MV-4-11 (cell line): ENCODE data around the gene LAMA2.
"Not testable (repeated sequence)": the region's sequence is repeated elsewhere in the genome, so short reads cannot be mapped to it uniquely, and the experiment has no call there.

Source experiments
- DNase-seq: peaks from one replicate; lab custom pipeline; 2025; lab: John Stamatoyannopoulos, UW

The LAMA2 gene

GRCh38 chr6:129115471-129115870 is 232.5 kb downstream of the LAMA2 start:
- DNase-seq = no peak

GRCh38 chr6:129117355-129117754 is 234.4 kb downstream of the LAMA2 start:
- no peak for DNase-seq

- no peak for DNase-seq
Observed at GRCh38 chr6:129120856-129121638, 238.1 kb downstream of the LAMA2 start.

- peak; percentile 49 for DNase-seq
Observed at GRCh38 chr6:129124347-129124746, 241.4 kb downstream of the LAMA2 start.

GRCh38 chr6:129130106-129130505 is 247.2 kb downstream of the LAMA2 start:
- no peak for DNase-seq

- no peak for DNase-seq
Observed at GRCh38 chr6:129130959-129131681, 248.2 kb downstream of the LAMA2 start.

GRCh38 chr6:129133770-129134192 is 250.8 kb downstream of the LAMA2 start:
- DNase-seq = no peak

GRCh38 chr6:129134535-129134934 is 251.6 kb downstream of the LAMA2 start:
- DNase-seq = no peak

- no peak for DNase-seq
Observed at GRCh38 chr6:129135451-129135850, 252.5 kb downstream of the LAMA2 start.

GRCh38 chr6:129136751-129137150 is 253.8 kb downstream of the LAMA2 start:
- DNase-seq = no peak

- DNase-seq = no peak
Observed at GRCh38 chr6:129138739-129139405, 255.9 kb downstream of the LAMA2 start.

- DNase-seq = no peak
Observed at GRCh38 chr6:129140526-129140925, 257.6 kb downstream of the LAMA2 start.

- no peak for DNase-seq
Observed at GRCh38 chr6:129141499-129141898, 258.6 kb downstream of the LAMA2 start.

- no peak for DNase-seq
Observed at GRCh38 chr6:129146902-129147301, 264.0 kb downstream of the LAMA2 start.

GRCh38 chr6:129150507-129150906 is 267.6 kb downstream of the LAMA2 start:
- DNase-seq = no peak

- no peak for DNase-seq
Observed at GRCh38 chr6:129153257-129153656, 270.3 kb downstream of the LAMA2 start.

- not testable (repeated sequence) for DNase-seq
Observed at GRCh38 chr6:129159242-129159641, 276.3 kb downstream of the LAMA2 start.

GRCh38 chr6:129162605-129163004 is 279.7 kb downstream of the LAMA2 start:
- no peak for DNase-seq

- DNase-seq = no peak
Observed at GRCh38 chr6:129163551-129163950, 280.6 kb downstream of the LAMA2 start.

GRCh38 chr6:129164032-129164431 is 281.1 kb downstream of the LAMA2 start:
- DNase-seq = no peak

GRCh38 chr6:129172279-129172995 is 289.5 kb downstream of the LAMA2 start:
- not testable (repeated sequence) for DNase-seq

- no peak for DNase-seq
Observed at GRCh38 chr6:129175066-129175465, 292.1 kb downstream of the LAMA2 start.
